Suprapubic skin (tissue), 4 donors: ENCODE measurements around the gene HNRNPL. TPM values are rescaled to one million over a fixed set of nuclear protein-coding genes. Genes with fewer than 3 reads are reported as not detected.

Source experiments
- DNase-seq, 2 donors: peaks; one replicate each; pipeline ENCODE4 v3.0.0-alpha.2; 2019; ENCODE audit warnings: low spot score in 2 of 2
- H3K27ac ChIP-seq: fragments of 200-600 bp; sonication (generic); one replicate; pipeline ENCODE4 v1.5.1; 2019
- H3K27me3 ChIP-seq: fragments of 200-600 bp; sonication (generic); one replicate; pipeline ENCODE4 v1.5.1; 2019
- H3K36me3 ChIP-seq: fragments of 200-600 bp; sonication (generic); one replicate; pipeline ENCODE4 v1.5.1; 2019
- H3K4me1 ChIP-seq: fragments of 200-600 bp; sonication (generic); one replicate; pipeline ENCODE4 v1.5.1; 2019
- H3K4me3 ChIP-seq: fragments of 200-600 bp; sonication (generic); one replicate; pipeline ENCODE4 v1.5.1; 2019; ENCODE audit warnings: mild to moderate bottlenecking
- H3K9me3 ChIP-seq: fragments of 200-600 bp; sonication (generic); one replicate; pipeline ENCODE4 v1.5.1; 2019
- EP300 ChIP-seq: sonication (generic); formaldehyde crosslinking; IDR thresholded peaks from one replicate; pipeline ENCODE4 v1.6.1; 2017; ENCODE audit warnings: antibody characterized with exemption
- POLR2A ChIP-seq, 2 donors: fragments of 450-650 bp; IDR thresholded peaks; one replicate each; pipeline ENCODE4 v1.6.1; 2017; ENCODE audit warnings: antibody characterized with exemption in 2 of 2, mild to moderate bottlenecking in 2 of 2, moderate library complexity in 2 of 2
- POLR2AphosphoS5 ChIP-seq, 3 donors: sonication (generic); formaldehyde crosslinking; IDR thresholded peaks; one replicate each; pipeline ENCODE4 v1.6.1; 2017; ENCODE audit warnings: antibody characterized with exemption in 3 of 3
- WGBS: methylation state at CpG from one replicate; pipeline ENCODE4 v1.1.5; 2018; 5-methylcytosine and 5-hydroxymethylcytosine counted together
- total RNA-seq, 4 donors: library from RNA; depleted of rRNA; stranded (reverse); fragments of >200 nt; gene quantifications; one replicate each; pipeline ENCODE4 v1.1.0, GENCODE V29; 2016
- TF ChIP-seq, protein P1 (sequence below), 2 donors: fragments of 200-600 bp in 1 of 2; fragments of 450-650 bp in 1 of 2; sonication (generic) in 1 of 2; IDR thresholded peaks; one replicate each; pipeline ENCODE4 v1.5.1; 2016 to 2019; ENCODE audit warnings: antibody characterized with exemption in 2 of 2, mild to moderate bottlenecking in 1 of 2, moderate library complexity in 1 of 2

HNRNPL gene
- 100 to 1,000 TPM; 178 to 227 (median 200) TPM for total RNA-seq

GRCh38 chr19:38849860-38850435 lies at the start of gene HNRNPL:
HNRNPL (minus strand) TSS chr19:38849986; CDS start chr19:38849966, 20 bp downstream.
- peak in 1 of 2 donors; percentile 100 for DNase-seq
- under 1% methylated on average over 31 of the region's 50 CpGs for WGBS
- peaks cover 58% of the 10 kb centered on the region for H3K4me1 ChIP-seq
- peak within 1 kb of the TSS; percentile 99 for H3K27ac ChIP-seq
- peak within 1 kb of the TSS; percentile 95 for H3K4me3 ChIP-seq
- no peaks in the 10 kb centered on the region for H3K27me3 ChIP-seq
- no peaks in the 10 kb centered on the region for H3K9me3 ChIP-seq
- H3K36me3 ChIP-seq, result peaks cover 29% of the 10 kb centered on the region
- TF ChIP-seq POLR2AphosphoS5 (IDR thresholded peaks at IDR 0.05) (peak; percentile 92 to 97 (median 94)), EP300 (no peak), POLR2A (IDR thresholded peaks at IDR 0.05) (peak; percentile 59 to 98)
- TF ChIP-seq, protein P1, sequence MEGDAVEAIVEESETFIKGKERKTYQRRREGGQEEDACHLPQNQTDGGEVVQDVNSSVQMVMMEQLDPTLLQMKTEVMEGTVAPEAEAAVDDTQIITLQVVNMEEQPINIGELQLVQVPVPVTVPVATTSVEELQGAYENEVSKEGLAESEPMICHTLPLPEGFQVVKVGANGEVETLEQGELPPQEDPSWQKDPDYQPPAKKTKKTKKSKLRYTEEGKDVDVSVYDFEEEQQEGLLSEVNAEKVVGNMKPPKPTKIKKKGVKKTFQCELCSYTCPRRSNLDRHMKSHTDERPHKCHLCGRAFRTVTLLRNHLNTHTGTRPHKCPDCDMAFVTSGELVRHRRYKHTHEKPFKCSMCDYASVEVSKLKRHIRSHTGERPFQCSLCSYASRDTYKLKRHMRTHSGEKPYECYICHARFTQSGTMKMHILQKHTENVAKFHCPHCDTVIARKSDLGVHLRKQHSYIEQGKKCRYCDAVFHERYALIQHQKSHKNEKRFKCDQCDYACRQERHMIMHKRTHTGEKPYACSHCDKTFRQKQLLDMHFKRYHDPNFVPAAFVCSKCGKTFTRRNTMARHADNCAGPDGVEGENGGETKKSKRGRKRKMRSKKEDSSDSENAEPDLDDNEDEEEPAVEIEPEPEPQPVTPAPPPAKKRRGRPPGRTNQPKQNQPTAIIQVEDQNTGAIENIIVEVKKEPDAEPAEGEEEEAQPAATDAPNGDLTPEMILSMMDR (IDR thresholded peaks at IDR 0.05), result peak; percentile 14 to 52

GRCh38 chr19:38898788-38899446 lies 49.1 kb upstream of the HNRNPL start:
- TF ChIP-seq, protein P1 (IDR thresholded peaks at IDR 0.05), result no peak
- TF ChIP-seq POLR2A (IDR thresholded peaks at IDR 0.05) (no peak), EP300 (no peak), POLR2AphosphoS5 (IDR thresholded peaks at IDR 0.05) (no peak)
- 4% methylated on average over 24 of the region's 25 CpGs for WGBS
- no peak for DNase-seq
- peaks cover 5% of the 10 kb centered on the region for H3K36me3 ChIP-seq
- H3K4me3 ChIP-seq, result peak overlapping the region; percentile 94
- H3K27me3 ChIP-seq, result no peaks in the 10 kb centered on the region
- H3K27ac ChIP-seq, result peak overlapping the region; percentile 61
- H3K4me1 ChIP-seq, result peaks cover 39% of the 10 kb centered on the region
- H3K9me3 ChIP-seq, result no peaks in the 10 kb centered on the region

GRCh38 chr19:38894968-38895367 lies 45.2 kb upstream of the HNRNPL start:
- Histone ChIP-seq H3K27me3 (no peaks in the 10 kb centered on the region), H3K4me3 (no peak overlapping the region), H3K27ac (no peak overlapping the region), H3K36me3 (peaks cover 28% of the 10 kb centered on the region), H3K4me1 (peaks cover 28% of the 10 kb centered on the region), H3K9me3 (no peaks in the 10 kb centered on the region)
- WGBS, result 67% methylated on average over 9 of the region's 9 CpGs
- TF ChIP-seq POLR2AphosphoS5 (IDR thresholded peaks at IDR 0.05) (no peak), EP300 (no peak), POLR2A (IDR thresholded peaks at IDR 0.05) (no peak)
- TF ChIP-seq, protein P1 (IDR thresholded peaks at IDR 0.05), result no peak
- no peak for DNase-seq

- H3K4me3 ChIP-seq, result no peak overlapping the region
- peaks cover 22% of the 10 kb centered on the region for H3K4me1 ChIP-seq
- no peaks in the 10 kb centered on the region for H3K27me3 ChIP-seq
- TF ChIP-seq, protein P1 (IDR thresholded peaks at IDR 0.05), result no peak
- TF ChIP-seq POLR2AphosphoS5 (IDR thresholded peaks at IDR 0.05) (no peak), EP300 (no peak), POLR2A (IDR thresholded peaks at IDR 0.05) (no peak)
- peaks cover 44% of the 10 kb centered on the region for H3K36me3 ChIP-seq
- no peak overlapping the region for H3K27ac ChIP-seq
- WGBS, result 87% methylated on average over 6 of the region's 14 CpGs
- no peaks in the 10 kb centered on the region for H3K9me3 ChIP-seq
- DNase-seq, result no peak
These were observed 43.6 kb upstream of the HNRNPL start for GRCh38 chr19:38893341-38893771.

DNA sequence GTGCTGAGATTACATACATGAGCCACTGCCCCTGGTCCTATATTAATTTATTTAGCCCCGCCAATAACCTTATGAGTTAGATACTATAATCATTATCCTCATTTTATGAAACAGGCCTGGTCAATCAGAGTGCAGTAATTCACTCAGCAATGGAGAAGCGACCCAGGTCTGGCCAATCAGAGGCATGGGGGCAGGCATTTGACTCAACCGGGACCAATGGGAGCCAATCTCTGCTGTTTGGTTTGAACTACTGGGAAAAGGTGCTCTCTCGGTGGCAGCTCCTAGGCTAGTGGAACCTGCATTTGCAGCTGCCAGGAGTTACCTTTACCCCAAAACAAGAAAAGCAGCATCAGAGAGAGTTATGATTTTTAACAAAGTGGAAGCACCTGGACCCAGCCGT lies 43.1 kb upstream of the HNRNPL start:
- no peaks in the 10 kb centered on the region for H3K9me3 ChIP-seq
- no peak for DNase-seq
- TF ChIP-seq POLR2AphosphoS5 (IDR thresholded peaks at IDR 0.05) (no peak), EP300 (no peak), POLR2A (IDR thresholded peaks at IDR 0.05) (no peak)
- peaks cover 48% of the 10 kb centered on the region for H3K36me3 ChIP-seq
- H3K4me1 ChIP-seq, result peaks cover 16% of the 10 kb centered on the region
- no peak overlapping the region for H3K27ac ChIP-seq
- WGBS, result 77% methylated on average over 5 of the region's 5 CpGs
- H3K27me3 ChIP-seq, result no peaks in the 10 kb centered on the region
- H3K4me3 ChIP-seq, result no peak overlapping the region
